ENCODE data around the gene TUT4.

TUT4 gene

GRCh38 chr1:52531249-52531872 is 21.5 kb downstream of the TUT4 start:
- no peak for DNase-seq

GRCh38 chr1:52530563-52531144 is 22.2 kb downstream of the TUT4 start:
- no peak for DNase-seq

GRCh38 chr1:52523376-52523775 is 29.5 kb downstream of the TUT4 start:
- DNase-seq, result no peak

- no peak for DNase-seq
These were observed 32.7 kb downstream of the TUT4 start for GRCh38 chr1:52520148-52520547.

GRCh38 chr1:52518962-52519361 is 33.9 kb downstream of the TUT4 start:
- no peak for DNase-seq

- no peak for DNase-seq
These were observed 40.9 kb downstream of the TUT4 start for GRCh38 chr1:52511851-52512615.

GRCh38 chr1:52511439-52511838 is 41.5 kb downstream of the TUT4 start:
- DNase-seq, result no peak

GRCh38 chr1:52506920-52507546 is 45.9 kb downstream of the TUT4 start:
- no peak for DNase-seq

GRCh38 chr1:52506349-52506748 is 46.5 kb downstream of the TUT4 start:
- no peak for DNase-seq

GRCh38 chr1:52504720-52505119 is 48.2 kb downstream of the TUT4 start:
- DNase-seq, result no peak

- no peak for DNase-seq
These were observed 49.2 kb downstream of the TUT4 start for GRCh38 chr1:52503706-52504105.

GRCh38 chr1:52502789-52503188 is 50.1 kb downstream of the TUT4 start:
- no peak for DNase-seq

- no peak for DNase-seq
These were observed 65.3 kb downstream of the TUT4 start for GRCh38 chr1:52487632-52488031.

GRCh38 chr1:52482326-52483004 is 70.4 kb downstream of the TUT4 start:
- no peak for DNase-seq

GRCh38 chr1:52479076-52479475 is 73.8 kb downstream of the TUT4 start:
- DNase-seq, result no peak

- DNase-seq, result no peak
These were observed 75.0 kb downstream of the TUT4 start for GRCh38 chr1:52477876-52478275.

GRCh38 chr1:52476943-52477342 is 75.9 kb downstream of the TUT4 start:
- DNase-seq, result no peak

- no peak for DNase-seq
These were observed 78.1 kb downstream of the TUT4 start for GRCh38 chr1:52474807-52475206.

- DNase-seq, result no peak
These were observed 79.9 kb downstream of the TUT4 start for GRCh38 chr1:52473039-52473438.

- no peak for DNase-seq
These were observed 80.5 kb downstream of the TUT4 start for GRCh38 chr1:52472384-52472783.

GRCh38 chr1:52469108-52469507 is 83.8 kb downstream of the TUT4 start:
- DNase-seq, result no peak

- DNase-seq, result no peak
These were observed 89.0 kb downstream of the TUT4 start for GRCh38 chr1:52463891-52464290.

GRCh38 chr1:52461821-52462220 is 91.1 kb downstream of the TUT4 start:
- no peak for DNase-seq
